ENCODE results near the gene PTPRT. TPM values are rescaled to one million over a fixed set of nuclear protein-coding genes. Genes with fewer than 3 reads are reported as not detected.

Gene PTPRT
- total and polyA plus RNA-seq, 12 donors: 0.04 to 0.53 (median 0.22) TPM; not detected in 1

DNA sequence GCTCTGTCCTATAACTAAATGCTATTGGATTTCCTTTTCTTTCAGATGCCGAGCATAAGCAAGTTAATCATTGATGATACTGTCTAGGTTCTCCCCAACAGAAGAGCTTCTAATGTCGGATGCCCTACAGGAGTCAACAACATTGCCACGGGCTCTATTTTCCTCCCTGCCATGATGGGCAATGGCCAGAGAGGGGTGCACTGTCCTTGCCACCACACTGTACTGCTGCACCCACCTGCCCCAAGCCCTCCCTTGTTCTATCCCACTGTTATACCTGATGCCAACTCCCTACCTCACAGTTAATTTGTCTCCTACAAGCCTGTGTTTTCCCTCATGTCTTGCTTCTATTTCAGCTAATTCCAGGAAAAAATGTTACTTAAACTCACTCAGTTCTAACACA lies 797.9 kb downstream of the PTPRT start:
- intact Hi-C loops (cut with DNase I): loop anchor here in 1 of 10 donors (10.0 kb wide), 1 partner anchor 53 kb away; no protein-coding TSS in a partner anchor

DNA sequence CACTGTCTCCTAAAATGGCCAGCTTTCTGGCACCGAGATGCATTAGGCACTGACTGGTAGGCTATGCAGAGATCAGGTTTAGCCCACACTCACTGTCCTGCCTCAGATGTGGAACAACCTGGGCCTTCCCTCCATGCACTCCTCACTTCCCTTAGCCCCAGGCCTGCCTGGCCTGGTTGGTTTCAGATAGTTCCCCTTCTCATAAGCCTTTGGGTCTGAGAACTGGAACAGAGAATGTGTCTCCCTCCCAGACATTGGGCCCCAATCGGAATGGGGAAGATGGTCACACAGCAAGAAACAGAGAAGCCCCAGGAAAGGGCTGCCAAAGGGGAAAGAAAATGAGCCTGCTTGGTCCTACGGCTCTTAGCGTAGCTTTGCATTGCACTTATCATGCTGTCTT lies 809.4 kb downstream of the PTPRT start:
- intact Hi-C loops (cut with DNase I): no loop called here

More for the DNA sequence above, 797.9 kb downstream of the PTPRT start:
- H3K36me3 ChIP-seq: no peaks in the 10 kb centered on the region
- no peaks in the 10 kb centered on the region for H3K4me1 ChIP-seq
- DNase-seq (no peak), ATAC-seq (no peak)
- peaks cover 0 to 5% (median 0%) of the 10 kb centered on the region in 7 donors for H3K27me3 ChIP-seq
- TF ChIP-seq, protein P1, sequence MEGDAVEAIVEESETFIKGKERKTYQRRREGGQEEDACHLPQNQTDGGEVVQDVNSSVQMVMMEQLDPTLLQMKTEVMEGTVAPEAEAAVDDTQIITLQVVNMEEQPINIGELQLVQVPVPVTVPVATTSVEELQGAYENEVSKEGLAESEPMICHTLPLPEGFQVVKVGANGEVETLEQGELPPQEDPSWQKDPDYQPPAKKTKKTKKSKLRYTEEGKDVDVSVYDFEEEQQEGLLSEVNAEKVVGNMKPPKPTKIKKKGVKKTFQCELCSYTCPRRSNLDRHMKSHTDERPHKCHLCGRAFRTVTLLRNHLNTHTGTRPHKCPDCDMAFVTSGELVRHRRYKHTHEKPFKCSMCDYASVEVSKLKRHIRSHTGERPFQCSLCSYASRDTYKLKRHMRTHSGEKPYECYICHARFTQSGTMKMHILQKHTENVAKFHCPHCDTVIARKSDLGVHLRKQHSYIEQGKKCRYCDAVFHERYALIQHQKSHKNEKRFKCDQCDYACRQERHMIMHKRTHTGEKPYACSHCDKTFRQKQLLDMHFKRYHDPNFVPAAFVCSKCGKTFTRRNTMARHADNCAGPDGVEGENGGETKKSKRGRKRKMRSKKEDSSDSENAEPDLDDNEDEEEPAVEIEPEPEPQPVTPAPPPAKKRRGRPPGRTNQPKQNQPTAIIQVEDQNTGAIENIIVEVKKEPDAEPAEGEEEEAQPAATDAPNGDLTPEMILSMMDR (IDR thresholded peaks at IDR 0.05): no peak
- H3K9me3 ChIP-seq: peaks cover 0 to 8% (median 0%) of the 10 kb centered on the region in 11 donors
- H3K27ac ChIP-seq: no peak overlapping the region
- no peak overlapping the region for H3K4me3 ChIP-seq
- WGBS, 2 donors: 85% methylated on average over 3 of the region's 3 CpGs

DNA sequence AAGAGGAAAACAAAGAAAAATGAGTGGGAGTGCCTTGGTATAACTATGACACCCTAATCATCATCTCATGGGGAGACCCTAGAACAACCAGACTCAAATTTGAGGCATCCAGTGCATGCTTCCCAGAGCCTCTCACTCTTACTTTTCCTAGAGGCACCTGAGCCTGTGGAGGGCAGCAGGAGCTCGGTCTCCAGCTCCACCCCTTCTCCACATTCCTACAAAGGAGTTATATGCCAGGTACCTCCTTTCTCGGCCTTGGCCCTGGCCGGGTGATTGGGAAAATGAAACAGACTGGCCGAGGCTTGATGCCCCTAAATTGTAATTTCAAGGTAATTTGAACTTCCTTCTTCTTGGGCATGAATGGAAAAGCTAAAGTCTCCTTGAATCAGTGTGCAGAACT lies 810.3 kb downstream of the PTPRT start:
- no peak for ATAC-seq
- intact Hi-C loops (cut with DNase I): no loop called here
- 58 to 72% methylated on average over 4 of the region's 4 CpGs for WGBS, 2 donors

More for the DNA sequence above, 809.4 kb downstream of the PTPRT start:
- Histone ChIP-seq H3K4me1 (no peaks in the 10 kb centered on the region), H3K36me3 (no peaks in the 10 kb centered on the region), H3K4me3 (no peak overlapping the region), H3K9me3 (peaks cover 0 to 5% (median 0%) of the 10 kb centered on the region in 11 donors), H3K27me3 (peaks cover 0 to 2% (median 0%) of the 10 kb centered on the region in 7 donors), H3K27ac (no peak overlapping the region)
- TF ChIP-seq, protein P1 (IDR thresholded peaks at IDR 0.05): no peak
- ATAC-seq (no peak), DNase-seq (no peak)
- 86 to 89% methylated on average over 4 of the region's 4 CpGs for WGBS, 2 donors

DNA sequence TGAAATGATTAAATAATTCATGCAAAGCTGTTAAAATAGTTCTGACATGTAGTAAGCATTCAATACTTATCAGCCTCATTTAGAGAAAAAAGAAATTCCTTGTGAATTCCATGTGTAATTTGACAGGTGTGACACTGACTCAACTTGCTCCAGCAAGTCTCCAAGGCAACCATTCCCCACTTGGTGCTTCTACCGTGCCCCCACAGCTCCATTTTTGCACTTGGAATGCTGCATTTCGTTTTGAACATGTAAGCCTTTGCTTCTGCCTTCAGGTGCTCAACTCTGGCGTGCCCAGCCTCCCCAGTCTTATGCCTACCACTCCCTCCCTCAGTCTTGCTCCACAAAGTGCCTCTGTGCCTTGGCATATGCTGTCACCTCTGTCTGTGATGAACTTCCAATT lies 810.9 kb downstream of the PTPRT start:
- H3K4me1 ChIP-seq: no peaks in the 10 kb centered on the region
- H3K27ac ChIP-seq: no peak overlapping the region
- intact Hi-C loops (cut with DNase I): no loop called here
- peaks cover 0 to 2% (median 0%) of the 10 kb centered on the region in 7 donors for H3K27me3 ChIP-seq
- no peaks in the 10 kb centered on the region for H3K36me3 ChIP-seq
- H3K9me3 ChIP-seq: peaks cover 0 to 5% (median 0%) of the 10 kb centered on the region in 11 donors
- TF ChIP-seq, protein P1 (IDR thresholded peaks at IDR 0.05): no peak
- no peak overlapping the region for H3K4me3 ChIP-seq
- DNase-seq (no peak), ATAC-seq (no peak)
- 52 to 57% methylated on average over 3 of the region's 3 CpGs for WGBS, 2 donors

More for the DNA sequence above, 810.3 kb downstream of the PTPRT start:
- Histone ChIP-seq H3K27ac (no peak overlapping the region), H3K27me3 (peaks cover 0 to 2% (median 0%) of the 10 kb centered on the region in 7 donors), H3K4me3 (no peak overlapping the region), H3K9me3 (peaks cover 0 to 5% (median 0%) of the 10 kb centered on the region in 11 donors), H3K4me1 (no peaks in the 10 kb centered on the region), H3K36me3 (no peaks in the 10 kb centered on the region)
- no peak for DNase-seq
- TF ChIP-seq, protein P1 (IDR thresholded peaks at IDR 0.05): no peak

All from heart right ventricle (tissue), 16 donors.